Gastroesophageal sphincter (tissue), 4 donors: ENCODE data around the gene SDK1. TPM values are rescaled to one million over a fixed set of nuclear protein-coding genes. Genes with fewer than 3 reads are reported as not detected.

Experiments used
- ATAC-seq: fragments of 150-250 bp; one replicate; pipeline ENCODE4 v1.9.1; 2016; ENCODE audit warnings: mild to moderate bottlenecking, moderate library complexity
- H3K27ac ChIP-seq, 4 donors: fragments of 200-600 bp; sonication (generic) in 3 of 4; 1 replicate in 3 of 4; 2 replicates in 1 of 4; pipeline ENCODE4 v1.5.1; 2016 to 2019
- H3K27me3 ChIP-seq: fragments of 200-600 bp; sonication (generic); one replicate; pipeline ENCODE4 v1.5.1; 2019
- H3K36me3 ChIP-seq, 2 donors: fragments of 200-600 bp; sonication (generic); one replicate each; pipeline ENCODE4 v1.5.1; 2019; ENCODE audit warnings: control low read depth in 1 of 2
- H3K4me1 ChIP-seq, 3 donors: fragments of 200-600 bp; sonication (generic); 1 replicate in 2 of 3; 2 replicates in 1 of 3; pipeline ENCODE4 v1.5.1; 2016 to 2019; ENCODE audit warnings: control low read depth in 2 of 3
- H3K4me3 ChIP-seq, 2 donors: fragments of 200-600 bp; sonication (generic); one replicate each; pipeline ENCODE4 v1.5.1; 2019; ENCODE audit warnings: mild to moderate bottlenecking in 1 of 2, moderate library complexity in 1 of 2
- H3K9me3 ChIP-seq, 3 donors: fragments of 200-600 bp; sonication (generic); one replicate each; pipeline ENCODE4 v1.5.1; 2017 to 2019; ENCODE audit warnings: control low read depth in 2 of 3
- CTCF ChIP-seq, 4 experiments: fragments of 200-600 bp in 2 of 4; fragments of 450-650 bp in 2 of 4; sonication (generic) in 1 of 4; IDR thresholded peaks; one replicate each; pipeline ENCODE4 v1.5.1; 2017 to 2019; ENCODE audit warnings: antibody characterized with exemption in 4 of 4, mild to moderate bottlenecking in 2 of 4, moderate library complexity in 2 of 4
- EP300 ChIP-seq: sonication (generic); formaldehyde crosslinking; IDR thresholded peaks from one replicate; pipeline ENCODE4 v1.6.1; 2017; ENCODE audit warnings: antibody characterized with exemption, mild to moderate bottlenecking
- POLR2A ChIP-seq, 2 donors: fragments of 450-650 bp; IDR thresholded peaks; one replicate each; pipeline ENCODE4 v1.6.1; 2017; ENCODE audit warnings: antibody characterized with exemption in 2 of 2, mild to moderate bottlenecking in 2 of 2, moderate library complexity in 1 of 2
- POLR2AphosphoS5 ChIP-seq: sonication (generic); formaldehyde crosslinking; IDR thresholded peaks from one replicate; pipeline ENCODE4 v1.6.1; 2017; ENCODE audit warnings: antibody characterized with exemption
- WGBS, 2 donors: methylation state at CpG; one replicate each; pipeline ENCODE4 v1.1.5; 2018; ENCODE audit warnings: low coverage in 1 of 2; 5-methylcytosine and 5-hydroxymethylcytosine counted together
- total RNA-seq, 4 donors: library from RNA; depleted of rRNA; stranded (reverse); fragments of >200 nt; gene quantifications; one replicate each; pipeline ENCODE4 v1.1.0, GENCODE V29; 2016

SDK1 gene
- total RNA-seq, 4 donors from 2014 or later, result 6.1 to 13.6 (median 8.7) TPM

- 94 to 99% methylated on average over 13 to 15 of the region's 33 CpGs for WGBS, 2 donors
These were observed 650.4 kb downstream of the SDK1 start for GRCh38 chr7:3951316-3952055.

GRCh38 chr7:3953133-3953532 lies 652.1 kb downstream of the SDK1 start:
- no peak for ATAC-seq
- peaks cover 5% of the 10 kb centered on the region for H3K27me3 ChIP-seq
- H3K4me1 ChIP-seq, result no peaks in the 10 kb centered on the region
- peaks cover 0 to 11% of the 10 kb centered on the region in 2 donors for H3K36me3 ChIP-seq
- no peak overlapping the region for H3K27ac ChIP-seq
- H3K4me3 ChIP-seq, result no peak overlapping the region
- WGBS, 2 donors, result 63 to 85% methylated on average over 6 of the region's 6 CpGs
- no peaks in the 10 kb centered on the region for H3K9me3 ChIP-seq
- TF ChIP-seq CTCF (IDR thresholded peaks at IDR 0.05), result no peak
- TF ChIP-seq POLR2A (IDR thresholded peaks at IDR 0.05), result no peak
- no peak for TF ChIP-seq EP300
- TF ChIP-seq POLR2AphosphoS5, result no peak

More at GRCh38 chr7:3951316-3952055, 650.4 kb downstream of the SDK1 start:
- Histone ChIP-seq H3K4me3 (no peak overlapping the region), H3K27ac (no peak overlapping the region), H3K9me3 (no peaks in the 10 kb centered on the region), H3K4me1 (no peaks in the 10 kb centered on the region), H3K27me3 (peaks cover 6% of the 10 kb centered on the region), H3K36me3 (peaks cover 0 to 11% of the 10 kb centered on the region in 2 donors)
- TF ChIP-seq POLR2AphosphoS5 (no peak), CTCF (IDR thresholded peaks at IDR 0.05) (no peak), EP300 (no peak), POLR2A (IDR thresholded peaks at IDR 0.05) (no peak)
- ATAC-seq, result no peak

GRCh38 chr7:3953946-3954345 lies 652.9 kb downstream of the SDK1 start:
- no peaks in the 10 kb centered on the region for H3K27me3 ChIP-seq
- peaks cover 0 to 11% of the 10 kb centered on the region in 2 donors for H3K36me3 ChIP-seq
- TF ChIP-seq EP300 (no peak), POLR2AphosphoS5 (no peak), POLR2A (IDR thresholded peaks at IDR 0.05) (no peak), CTCF (IDR thresholded peaks at IDR 0.05) (no peak)
- ATAC-seq, result no peak
- H3K9me3 ChIP-seq, result no peaks in the 10 kb centered on the region
- H3K4me3 ChIP-seq, result no peak overlapping the region
- no peak overlapping the region for H3K27ac ChIP-seq
- H3K4me1 ChIP-seq, result no peaks in the 10 kb centered on the region
- WGBS, 2 donors, result 85 to 100% methylated on average over 1 to 4 of the region's 7 CpGs

- Histone ChIP-seq H3K36me3 (peaks cover 0 to 11% of the 10 kb centered on the region in 2 donors), H3K4me1 (no peaks in the 10 kb centered on the region), H3K4me3 (no peak overlapping the region), H3K27me3 (no peaks in the 10 kb centered on the region), H3K27ac (no peak overlapping the region), H3K9me3 (no peaks in the 10 kb centered on the region)
- 81 to 88% methylated on average over 9 of the region's 11 CpGs for WGBS, 2 donors
- TF ChIP-seq EP300 (no peak), POLR2AphosphoS5 (no peak), CTCF (IDR thresholded peaks at IDR 0.05) (no peak)
- no peak for ATAC-seq
These were observed 654.0 kb downstream of the SDK1 start for GRCh38 chr7:3955026-3955425.
